KBM-7 (cell line): ENCODE measurements around the gene TTLL1.
"Not testable (repeated sequence)": the region's sequence is repeated elsewhere in the genome, so short reads cannot be mapped to it uniquely, and the experiment has no call there.

Source experiments
- DNase-seq: peaks from one replicate; pipeline ENCODE4 v3.0.0-alpha.2; 2015
- in situ Hi-C: fragments of 300-500 bp; cut with MboI; formaldehyde crosslinking; loops from 2 replicates; pipeline ENCODE4 v1.14.3; 2020; ENCODE audit warnings: low sequenced_read_pairs, low pct_unique_long_range_greater_than_20kb, mixed read lengths

TTLL1 gene

GRCh38 chr22:43113526-43114251 is 24.5 kb upstream of the TTLL1 start:
- DNase-seq, result peak; percentile 54
- in situ Hi-C loops, result no loop called here

GRCh38 chr22:43110927-43111623 is 21.9 kb upstream of the TTLL1 start:
- in situ Hi-C loops, result no loop called here
- DNase-seq, result no peak

- DNase-seq, result no peak
- in situ Hi-C loops, result no loop called here
These were observed 21.3 kb upstream of the TTLL1 start, which contains the start of gene BIK for GRCh38 chr22:43110444-43110926. BIK (plus strand) TSS chr22:43110750; CDS start chr22:43124023, 13,273 bp downstream.

- in situ Hi-C loops, result no loop called here
- DNase-seq, result no peak
These were observed 20.8 kb upstream of the TTLL1 start for GRCh38 chr22:43109921-43110443.

GRCh38 chr22:43109511-43109910 is 20.3 kb upstream of the TTLL1 start:
- DNase-seq, result no peak

GRCh38 chr22:43106302-43106701 is 17.1 kb upstream of the TTLL1 start:
- DNase-seq, result no peak
- in situ Hi-C loops, result no loop called here

More at GRCh38 chr22:43109511-43109910, 20.3 kb upstream of the TTLL1 start:
- in situ Hi-C loops, result no loop called here

- in situ Hi-C loops, DNase-seq: not testable (repeated sequence)
These were observed 15.8 kb upstream of the TTLL1 start for GRCh38 chr22:43104950-43105349.

GRCh38 chr22:43104056-43104625 is 14.9 kb upstream of the TTLL1 start:
- DNase-seq, result peak; percentile 93
- in situ Hi-C loops, result not testable (repeated sequence)

- no peak for DNase-seq
- in situ Hi-C loops, result no loop called here
These were observed 12.1 kb upstream of the TTLL1 start for GRCh38 chr22:43101306-43101705.

GRCh38 chr22:43100225-43100624 is 11.0 kb upstream of the TTLL1 start:
- DNase-seq, result no peak
- in situ Hi-C loops, result no loop called here

GRCh38 chr22:43099095-43099494 is 9.9 kb upstream of the TTLL1 start:
- DNase-seq, result no peak
- in situ Hi-C loops, result no loop called here

- peak; percentile 40 for DNase-seq
- in situ Hi-C loops, result no loop called here
These were observed 9.2 kb upstream of the TTLL1 start for GRCh38 chr22:43098356-43098755.

GRCh38 chr22:43096420-43096819 is 7.2 kb upstream of the TTLL1 start:
- DNase-seq, result no peak
- in situ Hi-C loops, result no loop called here

GRCh38 chr22:43094551-43094950 is 5.4 kb upstream of the TTLL1 start:
- DNase-seq, result no peak

GRCh38 chr22:43094085-43094484 is 4.9 kb upstream of the TTLL1 start:
- DNase-seq, result peak; percentile 48
- in situ Hi-C loops, result no loop called here

More at GRCh38 chr22:43094551-43094950, 5.4 kb upstream of the TTLL1 start:
- in situ Hi-C loops, result no loop called here

- DNase-seq, result peak; percentile 82
- in situ Hi-C loops, result no loop called here
These were observed 2.9 kb upstream of the TTLL1 start for GRCh38 chr22:43092085-43092484.

- in situ Hi-C loops, result no loop called here
- peak; percentile 95 for DNase-seq
These were observed 1.1 kb upstream of the TTLL1 start for GRCh38 chr22:43090130-43090789.

- no peak for DNase-seq
- in situ Hi-C loops, result no loop called here
These were observed 586 bp downstream of the TTLL1 start for GRCh38 chr22:43088627-43088983.
